Measurements from ENCODE around the gene JSRP1.

Gene JSRP1

DNA sequence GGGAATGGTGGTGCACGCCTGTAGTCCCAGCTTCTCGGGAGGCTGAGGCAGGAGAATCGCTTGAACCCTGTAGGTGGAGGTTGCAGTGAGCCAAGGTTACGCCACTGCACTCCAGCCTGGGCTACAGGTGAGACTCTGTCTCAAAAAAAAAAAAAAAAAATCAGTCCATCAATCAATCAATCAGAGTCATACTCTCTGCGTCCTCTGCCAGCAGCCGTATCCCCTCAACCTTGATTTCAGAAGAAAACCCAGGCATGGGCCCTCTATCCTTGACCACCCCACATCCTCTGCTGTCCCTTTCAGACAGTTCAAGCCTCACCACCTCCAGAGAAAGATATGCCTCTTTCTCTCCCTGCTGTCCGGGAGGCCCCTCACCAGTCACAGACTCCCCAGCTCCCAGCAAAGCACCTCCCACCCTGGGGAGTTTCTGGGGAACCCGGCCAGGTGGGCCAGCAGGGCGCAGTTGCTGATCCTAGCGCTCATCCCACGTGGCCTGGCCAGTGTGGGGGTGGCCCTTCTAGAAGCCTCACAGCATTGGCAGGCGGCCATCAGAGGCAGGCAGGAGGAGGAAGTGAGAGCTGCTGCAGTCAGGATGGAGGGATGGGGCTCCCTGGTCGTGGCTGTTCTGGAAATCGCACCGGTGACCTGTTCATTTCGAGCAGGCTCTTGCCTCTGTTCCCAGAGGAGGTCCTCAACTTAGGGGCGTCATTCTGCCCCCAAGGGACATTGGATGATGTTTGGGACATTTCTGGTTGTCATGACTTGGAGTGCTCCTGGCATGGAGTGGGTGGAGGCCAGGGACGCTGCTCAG, 10.2 kb upstream of the JSRP1 start:
- DNase-seq (ENCODE audit: low read depth in 2 of 2), result no peak

DNA sequence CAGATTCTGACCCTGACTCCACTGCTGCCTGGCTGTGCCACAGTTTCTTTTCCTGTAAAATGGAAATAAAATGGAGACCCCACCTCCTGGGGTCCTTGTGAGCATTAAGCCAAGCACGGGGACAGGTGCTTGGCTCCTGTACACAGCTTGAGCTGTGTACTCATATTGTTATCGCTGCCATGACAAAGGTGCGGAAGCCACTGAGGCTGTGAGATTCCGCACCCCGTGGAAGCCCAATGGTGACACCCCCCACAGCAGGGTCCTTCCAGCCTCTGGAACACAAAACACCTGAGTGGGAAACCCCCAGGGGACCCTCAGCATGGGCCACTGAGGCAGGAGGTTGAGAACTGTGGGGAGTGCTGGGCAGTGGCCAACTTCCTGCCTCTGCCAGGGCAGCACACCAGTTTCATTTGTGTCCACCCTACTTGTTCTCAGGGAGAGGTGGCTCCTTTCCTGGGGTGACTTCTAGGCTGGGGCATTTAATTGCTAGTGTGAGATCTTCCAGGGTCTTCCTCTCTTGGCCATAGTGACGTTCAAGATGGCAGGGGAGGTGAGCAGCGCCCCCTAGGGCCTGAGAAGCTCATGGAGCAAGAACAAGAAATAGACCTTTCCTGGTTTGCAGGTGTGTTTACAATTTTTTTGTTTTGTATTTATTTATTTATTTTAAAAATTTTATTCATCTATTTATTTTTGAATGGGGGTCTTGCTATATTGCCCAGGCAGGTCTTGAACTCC, 5.4 kb upstream of the JSRP1 start:
- no peak for DNase-seq (ENCODE audit: low read depth in 2 of 2)

DNA sequence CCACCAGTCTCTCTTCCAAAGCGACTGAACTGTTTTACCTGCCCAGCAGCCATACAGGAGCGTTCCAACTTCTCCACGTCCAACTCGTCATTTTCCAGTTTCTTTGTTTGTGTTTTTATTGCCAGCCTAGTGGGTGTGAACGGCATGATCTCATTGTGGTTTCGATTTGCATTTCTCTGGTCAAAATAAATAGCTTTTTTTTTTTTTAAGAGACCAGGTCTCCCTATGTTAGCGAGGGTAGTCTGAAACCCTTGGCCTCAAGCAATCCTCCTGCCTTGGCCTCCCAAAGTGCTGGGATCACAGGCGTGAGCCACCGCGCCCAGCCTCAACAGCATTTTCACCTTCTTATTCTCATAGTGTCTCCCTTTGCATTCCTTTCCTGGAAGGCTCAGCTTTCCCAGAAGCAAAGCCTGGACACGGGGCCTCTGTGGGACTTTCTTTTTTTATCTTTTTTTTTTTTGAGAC, 4.2 kb upstream of the JSRP1 start:
- no peak for DNase-seq (ENCODE audit: low read depth in 2 of 2)

DNA sequence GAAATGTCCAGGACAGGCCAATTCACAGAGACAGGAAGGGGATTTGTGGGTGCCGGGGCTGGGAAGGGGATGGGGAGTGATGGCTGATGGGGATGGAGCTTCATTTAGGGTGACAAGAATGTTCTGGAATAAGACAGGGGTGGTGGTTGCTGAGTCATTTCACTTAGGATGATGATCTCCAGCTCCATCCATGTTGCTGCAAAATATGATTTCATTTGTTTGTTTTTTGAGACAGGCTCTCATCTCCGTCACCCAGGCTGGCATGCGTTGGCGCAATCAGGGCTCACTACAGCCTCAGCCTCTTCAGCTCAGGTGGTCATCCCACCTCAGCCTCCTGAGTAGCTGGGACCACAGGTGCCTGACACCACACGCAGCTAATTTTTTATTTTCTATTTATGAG, 3.1 kb upstream of the JSRP1 start:
- DNase-seq (ENCODE audit: low read depth in 2 of 2), result no peak

DNA sequence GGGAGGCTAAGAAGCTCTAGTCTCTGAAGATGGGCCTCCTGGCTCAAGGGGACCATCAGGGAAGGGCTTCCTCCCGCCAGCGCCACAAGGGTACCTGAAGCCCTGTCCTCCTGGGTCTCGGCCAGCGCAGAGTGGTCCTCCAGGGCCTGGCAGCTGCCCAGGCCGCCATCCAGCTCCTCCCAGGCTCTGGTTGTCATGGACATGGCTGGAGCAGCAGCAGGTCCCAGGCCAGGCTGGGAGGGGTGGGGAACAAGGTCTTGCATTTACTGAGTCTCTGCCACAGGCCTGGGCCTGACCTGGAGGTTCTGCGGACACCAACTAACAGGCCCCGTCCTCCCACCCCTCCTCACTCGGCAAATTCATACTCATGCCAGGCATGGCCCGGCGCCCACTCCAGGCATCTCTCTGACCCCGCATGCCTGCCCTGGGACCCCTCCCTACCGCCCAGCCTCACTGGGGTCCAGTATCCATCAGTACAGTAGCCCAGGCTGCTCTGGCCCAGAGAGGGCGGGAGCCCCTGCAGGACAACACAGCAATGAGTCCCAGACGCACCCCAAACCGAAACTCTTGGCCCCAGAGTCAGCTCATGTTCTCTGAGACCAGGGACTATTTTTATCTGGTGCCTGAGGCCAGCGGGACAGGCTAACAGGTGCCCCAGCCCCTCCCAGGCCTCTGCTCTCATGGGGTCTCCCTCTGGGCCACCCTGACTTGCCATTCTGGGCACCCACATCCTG, 938 bp downstream of the JSRP1 start:
- DNase-seq (ENCODE audit: low read depth in 2 of 2), result no peak

DNA sequence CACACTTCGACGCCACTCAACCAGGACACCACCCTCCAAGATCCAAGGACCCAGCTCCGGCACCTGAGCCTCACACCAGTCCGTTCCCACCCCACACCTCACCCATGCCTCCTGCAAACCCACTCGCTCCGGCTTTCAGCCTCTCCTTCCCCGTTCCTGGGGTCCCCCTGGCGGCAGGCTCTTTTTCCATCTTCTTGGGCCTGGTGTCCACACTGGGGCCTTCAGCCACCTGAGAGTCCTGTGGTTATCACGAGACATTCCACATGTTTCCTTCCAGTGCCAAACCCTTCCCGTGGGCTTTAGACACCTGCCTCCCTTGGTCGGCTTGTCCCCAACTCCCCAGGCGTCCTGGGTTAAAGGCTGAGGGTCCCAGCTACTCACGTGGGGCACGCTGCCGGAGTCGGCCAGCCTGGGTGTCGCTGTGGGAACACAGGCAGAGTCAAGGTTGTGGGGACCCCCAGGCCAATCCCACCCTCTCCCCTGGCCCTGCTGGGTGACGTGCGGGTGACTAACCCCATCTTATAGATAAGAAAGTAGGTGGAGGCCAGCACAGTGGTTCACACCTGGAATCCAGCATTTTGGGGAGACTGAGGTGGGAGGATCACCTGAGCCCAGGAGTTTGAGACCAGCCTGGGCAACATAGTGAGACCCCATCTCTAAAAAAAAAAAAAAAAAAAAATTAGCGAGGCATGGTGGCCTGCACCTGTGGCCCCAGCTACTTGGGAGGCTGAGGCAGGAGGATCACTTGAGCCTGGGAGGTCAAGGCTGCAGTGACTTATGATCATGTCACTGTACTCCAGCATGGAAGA, 1.9 kb downstream of the JSRP1 start:
- no peak for DNase-seq (ENCODE audit: low read depth in 2 of 2)

DNA sequence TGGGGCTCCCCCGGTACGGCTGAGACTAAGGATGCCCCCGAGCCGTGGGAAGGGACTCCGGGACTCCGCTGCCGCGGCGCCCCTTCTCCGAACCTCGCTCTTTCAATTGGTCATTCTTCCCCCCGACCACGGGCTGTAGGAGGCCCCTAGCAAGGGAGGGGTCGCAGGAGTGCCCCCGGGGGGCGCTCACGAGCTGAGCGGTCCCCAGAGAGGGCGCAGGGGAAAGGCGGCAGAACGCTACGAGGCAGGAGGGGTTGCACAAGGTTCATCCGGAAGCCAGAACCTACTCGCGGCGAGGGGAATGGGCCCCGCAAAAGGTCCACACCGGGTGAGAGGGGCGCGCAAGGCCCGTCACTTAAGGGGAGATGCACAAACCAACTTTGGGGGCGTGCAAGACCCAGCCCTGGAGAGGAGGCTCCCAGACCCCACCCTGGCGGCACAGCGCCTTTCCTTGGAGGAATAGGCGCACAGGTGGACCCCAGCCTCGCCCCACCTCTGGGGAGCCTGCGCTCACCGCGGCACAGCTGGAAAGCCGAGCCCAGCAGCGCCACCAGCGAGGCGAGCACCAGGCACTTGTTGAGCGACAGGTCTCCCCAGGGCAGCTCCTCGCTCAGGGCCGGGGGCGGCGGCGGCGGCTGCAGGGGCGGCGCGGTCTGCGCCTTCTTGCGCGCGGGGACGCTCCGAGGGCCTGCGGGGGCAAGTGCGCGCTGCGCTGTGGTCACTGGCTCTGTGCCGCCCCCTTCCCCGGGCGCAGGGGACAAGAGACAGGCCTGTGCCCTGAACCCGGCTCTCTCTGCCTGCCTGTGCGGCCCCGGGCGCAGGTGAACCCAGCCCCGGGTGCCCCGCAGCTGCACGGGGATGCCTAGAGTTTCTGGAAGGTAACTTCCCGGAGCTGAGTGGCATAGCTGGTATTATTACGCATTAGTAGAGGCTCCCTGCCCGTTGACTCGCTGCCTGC, 2.8 kb downstream of the JSRP1 start:
- DNase-seq (ENCODE audit: low read depth in 2 of 2), result no peak

DNA sequence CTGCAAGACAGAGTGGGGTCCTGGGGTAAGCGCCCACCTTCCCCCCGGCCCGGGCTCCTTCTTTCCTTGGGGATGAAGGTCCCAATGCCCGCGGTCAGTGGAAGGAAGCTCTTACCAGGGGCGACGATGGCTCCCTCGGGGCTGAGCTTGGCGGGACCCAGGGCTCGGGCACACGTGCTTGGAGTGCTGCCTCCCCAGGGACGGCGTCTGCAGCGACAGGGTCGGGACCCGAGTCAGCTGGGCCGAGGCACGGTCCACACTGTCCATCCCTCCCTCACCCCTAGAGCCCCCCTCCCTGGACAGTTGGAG, 3.5 kb downstream of the JSRP1 start:
- DNase-seq (ENCODE audit: low read depth in 2 of 2), result no peak

DNA sequence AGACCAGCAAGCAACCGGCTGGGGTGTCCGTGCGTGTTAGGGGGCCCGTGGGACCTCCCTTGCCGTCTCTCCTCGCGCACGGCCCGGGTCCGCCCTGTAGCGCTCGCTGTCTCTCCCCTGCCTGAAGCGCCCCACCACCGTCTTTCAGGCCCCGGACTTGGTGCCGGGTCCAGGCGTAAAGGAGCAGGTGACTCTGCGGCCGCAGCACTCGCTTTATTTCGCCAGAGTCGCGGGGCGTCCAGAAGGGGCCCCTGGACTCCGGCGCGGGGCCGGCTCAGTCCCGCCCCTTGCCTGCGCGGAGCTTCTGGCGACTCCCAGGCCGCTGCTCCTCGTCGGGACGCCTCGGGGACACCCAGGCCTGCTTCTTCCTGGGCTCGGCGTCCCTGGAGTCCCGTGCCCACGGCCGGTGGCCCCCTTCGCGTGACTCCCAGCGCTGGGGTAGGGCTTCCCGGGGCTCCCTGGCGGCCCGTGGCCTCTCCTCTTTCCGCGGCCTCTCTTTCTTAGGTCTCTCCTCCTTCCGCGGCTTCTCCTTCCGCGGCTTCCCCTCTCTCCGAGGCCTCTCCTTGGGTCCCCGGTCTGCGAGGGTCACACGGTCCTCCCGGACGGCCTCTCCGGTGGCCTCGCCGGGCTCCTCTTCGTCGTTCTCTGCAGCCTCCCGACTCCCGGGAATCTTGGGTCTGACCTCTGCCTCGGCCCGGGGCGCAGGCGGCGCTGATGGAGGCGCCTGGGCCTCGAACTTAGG, 4.0 kb downstream of the JSRP1 start:
- no peak for DNase-seq (ENCODE audit: low read depth in 2 of 2)

DNA sequence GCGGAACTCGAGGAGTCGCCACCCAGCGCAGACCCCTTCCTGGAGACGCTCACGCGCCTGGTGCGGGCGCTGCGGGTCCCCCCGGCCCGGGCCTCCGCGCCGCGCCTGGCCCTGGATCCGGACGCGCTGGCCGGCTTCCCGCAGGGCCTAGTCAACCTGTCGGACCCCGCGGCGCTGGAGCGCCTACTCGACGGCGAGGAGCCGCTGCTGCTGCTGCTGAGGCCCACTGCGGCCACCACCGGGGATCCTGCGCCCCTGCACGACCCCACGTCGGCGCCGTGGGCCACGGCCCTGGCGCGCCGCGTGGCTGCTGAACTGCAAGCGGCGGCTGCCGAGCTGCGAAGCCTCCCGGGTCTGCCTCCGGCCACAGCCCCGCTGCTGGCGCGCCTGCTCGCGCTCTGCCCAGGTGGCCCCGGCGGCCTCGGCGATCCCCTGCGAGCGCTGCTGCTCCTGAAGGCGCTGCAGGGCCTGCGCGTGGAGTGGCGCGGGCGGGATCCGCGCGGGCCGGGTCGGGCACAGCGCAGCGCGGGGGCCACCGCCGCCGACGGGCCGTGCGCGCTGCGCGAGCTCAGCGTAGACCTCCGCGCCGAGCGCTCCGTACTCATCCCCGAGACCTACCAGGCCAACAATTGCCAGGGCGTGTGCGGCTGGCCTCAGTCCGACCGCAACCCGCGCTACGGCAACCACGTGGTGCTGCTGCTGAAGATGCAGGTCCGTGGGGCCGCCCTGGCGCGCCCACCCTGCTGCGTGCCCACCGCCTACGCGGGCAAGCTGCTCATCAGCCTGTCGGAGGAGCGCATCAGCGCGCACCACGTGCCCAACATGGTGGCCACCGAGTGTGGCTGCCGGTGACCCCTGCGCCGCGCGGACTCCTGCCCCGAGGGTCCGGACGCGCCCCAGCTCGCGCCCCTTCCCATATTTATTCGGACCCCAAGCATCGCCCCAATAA, 4.8 kb downstream of the JSRP1 start:
- DNase-seq (ENCODE audit: low read depth in 2 of 2), result no peak

DNA sequence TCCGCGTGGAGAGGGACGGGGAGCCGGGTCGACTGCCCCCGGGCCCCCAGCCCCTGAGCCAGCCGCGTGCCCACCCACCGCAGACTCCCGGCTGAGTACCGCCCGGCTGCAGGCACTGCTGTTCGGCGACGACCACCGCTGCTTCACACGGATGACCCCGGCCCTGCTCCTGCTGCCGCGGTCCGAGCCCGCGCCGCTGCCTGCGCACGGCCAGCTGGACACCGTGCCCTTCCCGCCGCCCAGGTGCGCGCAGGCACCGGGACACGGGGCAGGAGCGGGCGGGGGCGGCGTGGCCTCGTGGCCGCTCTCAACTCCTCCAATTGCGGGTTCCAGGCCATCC, 5.5 kb downstream of the JSRP1 start:
- no peak for DNase-seq (ENCODE audit: low read depth in 2 of 2)

DNA sequence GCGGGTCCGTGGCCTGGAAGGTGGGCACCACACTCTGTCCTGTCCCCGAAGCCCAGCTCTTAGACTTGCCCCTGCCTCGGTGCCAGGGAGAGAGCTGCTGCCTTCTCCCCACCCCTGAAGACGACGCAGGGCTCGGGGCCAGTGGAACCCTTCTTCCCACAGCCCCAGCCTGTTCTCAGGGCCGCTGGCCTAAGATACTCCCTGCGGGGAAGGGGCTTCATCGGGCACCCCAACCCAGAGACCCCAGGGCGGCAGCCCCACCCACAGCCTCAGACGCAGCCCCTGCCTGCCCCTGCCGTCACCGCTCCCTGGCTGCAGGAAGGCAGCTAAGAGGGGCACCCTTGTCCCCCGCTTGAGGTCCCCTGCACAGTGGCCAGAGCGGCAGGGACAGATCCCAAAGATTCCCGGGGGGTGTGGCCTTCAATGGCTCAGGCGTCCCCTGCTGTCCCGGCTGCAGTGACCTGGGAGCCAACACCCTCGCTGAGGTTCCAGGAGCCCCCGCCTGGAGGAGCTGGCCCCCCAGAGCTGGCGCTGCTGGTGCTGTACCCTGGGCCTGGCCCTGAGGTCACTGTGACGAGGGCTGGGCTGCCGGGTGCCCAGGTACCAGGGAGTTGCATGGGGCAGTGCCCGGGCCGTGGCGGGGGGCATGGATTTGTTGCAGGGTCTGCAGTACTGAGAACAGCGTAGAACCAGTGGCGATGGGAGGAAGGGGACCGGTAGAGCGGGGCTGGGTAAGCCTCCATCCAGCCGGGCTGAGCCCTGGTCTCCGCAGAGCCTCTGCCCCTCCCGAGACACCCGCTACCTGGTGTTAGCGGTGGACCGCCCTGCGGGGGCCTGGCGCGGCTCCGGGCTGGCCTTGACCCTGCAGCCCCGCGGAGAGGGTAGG, 6.1 kb downstream of the JSRP1 start:
- DNase-seq (ENCODE audit: low read depth in 2 of 2), result no peak

DNA sequence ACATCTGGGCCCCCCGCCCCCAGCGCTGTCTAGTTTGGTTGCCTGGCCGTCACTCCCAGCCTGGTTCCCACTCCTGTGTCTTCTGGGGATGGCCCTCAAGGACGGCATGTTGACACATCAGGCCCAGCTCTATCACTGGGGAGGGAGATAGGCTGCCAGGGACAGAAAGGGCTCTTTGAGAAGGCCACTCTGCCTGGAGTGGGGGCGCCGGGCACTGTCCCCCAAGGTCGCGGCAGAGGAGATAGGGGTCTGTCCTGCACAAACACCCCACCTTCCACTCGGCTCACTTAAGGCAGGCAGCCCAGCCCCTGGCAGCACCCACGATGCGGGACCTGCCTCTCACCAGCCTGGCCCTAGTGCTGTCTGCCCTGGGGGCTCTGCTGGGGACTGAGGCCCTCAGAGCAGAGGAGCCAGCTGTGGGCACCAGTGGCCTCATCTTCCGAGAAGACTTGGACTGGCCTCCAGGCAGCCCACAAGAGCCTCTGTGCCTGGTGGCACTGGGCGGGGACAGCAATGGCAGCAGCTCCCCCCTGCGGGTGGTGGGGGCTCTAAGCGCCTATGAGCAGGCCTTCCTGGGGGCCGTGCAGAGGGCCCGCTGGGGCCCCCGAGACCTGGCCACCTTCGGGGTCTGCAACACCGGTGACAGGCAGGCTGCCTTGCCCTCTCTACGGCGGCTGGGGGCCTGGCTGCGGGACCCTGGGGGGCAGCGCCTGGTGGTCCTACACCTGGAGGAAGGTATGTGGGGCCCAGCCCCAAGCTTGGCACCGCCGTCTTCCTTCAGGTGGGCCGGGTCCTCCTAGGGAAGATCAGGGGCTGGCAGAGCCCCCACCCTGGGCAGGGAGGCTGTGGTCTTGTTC, 7.0 kb downstream of the JSRP1 start, which contains the start of gene AMH:
TSS of gene AMH (plus strand) at position 314 of the 857 bp plus-strand sequence. CDS start at position 324, 10 bp downstream.
- no peak for DNase-seq (ENCODE audit: low read depth in 2 of 2)

DNA sequence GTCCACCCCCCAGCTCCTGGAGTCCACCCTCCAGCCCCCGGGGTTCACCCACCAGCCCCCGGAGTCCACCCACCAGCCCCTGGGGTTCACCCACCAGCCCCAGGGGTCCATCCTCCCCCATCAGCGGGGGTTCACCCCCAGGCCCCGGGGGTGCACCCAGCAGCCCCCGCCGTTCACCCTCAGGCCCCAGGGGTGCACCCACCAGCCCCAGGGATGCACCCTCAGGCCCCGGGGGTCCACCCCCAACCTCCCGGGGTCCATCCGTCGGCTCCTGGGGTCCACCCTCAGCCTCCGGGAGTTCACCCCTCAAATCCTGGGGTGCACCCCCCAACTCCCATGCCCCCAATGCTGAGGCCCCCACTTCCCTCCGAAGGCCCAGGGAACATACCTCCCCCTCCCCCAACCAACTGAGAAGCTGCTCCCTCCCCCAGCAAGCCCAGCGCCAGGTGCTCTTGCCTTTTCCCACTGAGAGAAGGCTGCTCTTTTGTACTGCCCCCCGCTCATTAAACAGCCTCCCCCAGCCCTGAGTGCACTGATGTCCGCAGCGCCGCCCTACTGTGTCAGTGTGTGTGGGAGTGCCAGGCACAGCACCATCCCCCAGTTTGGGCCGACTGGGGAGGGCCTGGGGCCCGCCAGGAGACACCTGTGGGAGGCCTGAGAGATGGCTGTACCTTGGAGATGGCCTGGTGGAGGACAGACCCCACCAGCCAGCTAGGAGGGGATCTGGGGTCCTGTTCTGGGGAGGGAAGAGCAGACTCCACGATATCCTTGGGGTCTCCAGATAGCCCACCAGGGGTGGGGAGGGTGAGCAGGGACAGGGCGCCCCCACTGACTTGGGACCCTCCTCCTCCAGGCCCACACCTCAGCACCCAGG, 7.8 kb downstream of the JSRP1 start:
- DNase-seq (ENCODE audit: low read depth in 2 of 2), result no peak

DNA sequence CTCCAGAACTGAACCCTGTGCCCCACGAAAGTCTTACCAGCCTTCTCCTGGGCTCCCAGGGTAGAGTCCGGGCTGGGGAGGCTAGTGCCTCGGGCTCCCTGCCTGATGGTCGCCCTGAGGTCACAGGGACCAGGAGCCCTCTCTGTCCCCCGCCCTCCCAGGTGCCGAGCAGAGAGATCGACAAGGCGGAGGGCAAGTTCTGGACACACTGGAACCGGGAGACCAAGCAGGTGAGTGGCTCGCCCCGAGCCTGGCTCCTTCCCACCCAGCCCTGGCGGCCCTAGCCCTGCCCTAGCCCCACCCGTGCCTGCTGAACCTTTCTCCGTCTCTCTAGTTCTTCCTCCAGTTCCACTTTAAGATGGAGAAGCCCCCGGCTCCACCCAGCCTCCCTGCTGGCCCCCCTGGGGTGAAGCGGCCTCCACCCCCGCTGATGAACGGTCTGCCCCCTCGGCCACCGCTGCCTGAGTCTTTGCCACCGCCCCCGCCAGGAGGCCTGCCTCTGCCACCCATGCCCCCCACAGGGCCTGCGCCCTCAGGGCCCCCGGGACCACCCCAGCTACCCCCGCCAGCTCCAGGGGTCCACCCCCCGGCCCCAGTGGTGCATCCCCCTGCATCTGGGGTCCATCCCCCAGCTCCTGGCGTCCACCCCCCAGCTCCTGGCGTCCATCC, 8.7 kb downstream of the JSRP1 start:
- DNase-seq (ENCODE audit: low read depth in 2 of 2), result no peak
